Lower lobe of right lung (tissue), 2 donors: Measurements from ENCODE around the gene PON3. TPM values are rescaled to one million over a fixed set of nuclear protein-coding genes. Genes with fewer than 3 reads are reported as not detected.

Experiments
- ATAC-seq, 2 donors: fragments of 200-7000 bp; cut with Tn5 transposase; one replicate each; pipeline ENCODE4 v1.9.1; 2020 to 2022; ENCODE audit warnings: mild to moderate bottlenecking in 2 of 2, moderate library complexity in 2 of 2
- DNase-seq: peaks from one replicate; pipeline ENCODE4 v3.0.0-alpha.2; 2020
- H3K27ac ChIP-seq: fragments of 200-600 bp; one replicate; pipeline ENCODE4 v1.8.0; 2022
- H3K27me3 ChIP-seq: fragments of 200-600 bp; one replicate; pipeline ENCODE4 v1.8.0; 2022; ENCODE audit warnings: low read depth
- H3K36me3 ChIP-seq: fragments of 200-600 bp; one replicate; pipeline ENCODE4 v1.8.0; 2022; ENCODE audit warnings: mild to moderate bottlenecking
- H3K4me1 ChIP-seq: fragments of 200-600 bp; one replicate; pipeline ENCODE4 v1.8.0; 2022
- H3K4me3 ChIP-seq: fragments of 200-600 bp; one replicate; pipeline ENCODE4 v1.8.0; 2022; ENCODE audit warnings: mild to moderate bottlenecking
- H3K9me3 ChIP-seq: fragments of 200-600 bp; one replicate; pipeline ENCODE4 v1.8.0; 2022
- intact Hi-C: fragments of 100-400 bp; cut with DNase I; formaldehyde crosslinking; loops from one replicate; pipeline ENCODE4 v1.11.0; 2022
- total RNA-seq: library from RNA; stranded (reverse); fragmentation: NEBNext Ultra II Directional; extraction: Animal tissue kit (Norgen Biotek cat#: 25700); gene quantifications from one replicate; pipeline ENCODE4 v1.2.1, GENCODE V29; 2021
- TF ChIP-seq, protein P1 (sequence below): fragments of 200-600 bp; IDR thresholded peaks from one replicate; pipeline ENCODE4 v1.8.0; 2022; ENCODE audit warnings: antibody characterized with exemption, mild to moderate bottlenecking
- donor health status: DM: no; HTN: yes; CAD: no; lungs with severe emphysema.

PON3 gene
- total RNA-seq, 1 donor from 2014 or later = 25.6 TPM

DNA sequence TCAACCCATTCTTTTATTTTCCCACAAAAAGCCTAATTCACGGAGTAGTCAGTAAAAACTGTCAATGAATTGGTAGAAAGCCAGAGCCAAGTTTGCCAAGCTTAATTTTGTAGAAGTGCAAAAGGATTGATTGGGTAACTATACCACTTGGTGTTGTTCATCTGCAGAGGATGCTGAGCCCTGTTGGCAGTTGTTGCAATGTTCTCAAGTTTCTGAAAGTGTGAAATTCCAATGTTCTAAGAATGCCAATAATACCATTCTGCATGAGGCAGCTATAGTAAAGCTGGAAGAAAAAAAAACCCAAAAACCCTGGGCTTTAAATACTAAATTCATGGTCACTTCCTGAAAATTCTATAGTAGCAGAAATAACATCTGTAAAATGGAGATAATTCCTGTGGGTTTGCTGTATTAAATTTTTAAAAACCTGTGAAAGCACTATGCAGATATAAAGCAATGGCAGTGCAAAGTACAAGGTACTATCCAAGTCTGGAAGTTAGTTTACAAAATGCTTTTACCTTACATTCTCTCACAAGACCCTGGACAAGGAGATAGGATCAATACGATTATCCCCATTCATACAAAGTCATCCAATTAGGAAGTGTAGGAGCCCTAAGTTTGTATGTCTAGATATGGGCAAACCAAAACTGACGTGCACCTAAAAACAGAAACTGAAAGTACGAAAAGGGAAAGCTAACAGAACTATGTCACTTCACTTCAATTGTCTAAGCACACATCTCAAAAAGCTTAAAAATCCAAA is 65.8 kb downstream of the PON3 start:
- peak; percentile 37 to 73 for ATAC-seq
- H3K4me3 ChIP-seq = peak overlapping the region; percentile 41
- intact Hi-C loops = no loop called here

DNA sequence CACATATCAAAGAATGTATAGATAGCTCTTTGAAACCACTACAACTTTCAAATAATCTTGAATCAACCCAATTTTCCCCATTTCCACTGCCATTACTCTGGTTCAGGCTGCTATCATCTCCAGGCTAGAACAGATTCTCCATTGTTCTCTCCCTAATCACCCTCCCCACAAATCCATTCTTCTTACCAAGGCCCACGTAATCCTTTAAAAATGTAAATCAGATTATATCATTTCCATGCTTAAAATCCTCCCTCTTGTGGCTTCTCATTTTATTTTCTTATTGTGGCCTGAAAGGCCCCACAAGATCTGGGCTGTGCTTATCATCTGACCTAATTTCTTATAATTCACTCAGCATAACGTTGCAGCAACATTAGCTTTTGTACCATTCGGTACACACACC is 68.8 kb downstream of the PON3 start:
- intact Hi-C loops = no loop called here
- H3K4me3 ChIP-seq = no peak overlapping the region
- H3K27ac ChIP-seq = no peak overlapping the region
- TF ChIP-seq, protein P1, sequence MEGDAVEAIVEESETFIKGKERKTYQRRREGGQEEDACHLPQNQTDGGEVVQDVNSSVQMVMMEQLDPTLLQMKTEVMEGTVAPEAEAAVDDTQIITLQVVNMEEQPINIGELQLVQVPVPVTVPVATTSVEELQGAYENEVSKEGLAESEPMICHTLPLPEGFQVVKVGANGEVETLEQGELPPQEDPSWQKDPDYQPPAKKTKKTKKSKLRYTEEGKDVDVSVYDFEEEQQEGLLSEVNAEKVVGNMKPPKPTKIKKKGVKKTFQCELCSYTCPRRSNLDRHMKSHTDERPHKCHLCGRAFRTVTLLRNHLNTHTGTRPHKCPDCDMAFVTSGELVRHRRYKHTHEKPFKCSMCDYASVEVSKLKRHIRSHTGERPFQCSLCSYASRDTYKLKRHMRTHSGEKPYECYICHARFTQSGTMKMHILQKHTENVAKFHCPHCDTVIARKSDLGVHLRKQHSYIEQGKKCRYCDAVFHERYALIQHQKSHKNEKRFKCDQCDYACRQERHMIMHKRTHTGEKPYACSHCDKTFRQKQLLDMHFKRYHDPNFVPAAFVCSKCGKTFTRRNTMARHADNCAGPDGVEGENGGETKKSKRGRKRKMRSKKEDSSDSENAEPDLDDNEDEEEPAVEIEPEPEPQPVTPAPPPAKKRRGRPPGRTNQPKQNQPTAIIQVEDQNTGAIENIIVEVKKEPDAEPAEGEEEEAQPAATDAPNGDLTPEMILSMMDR = no peak
- H3K9me3 ChIP-seq = no peaks in the 10 kb centered on the region
- ATAC-seq = no peak
- H3K27me3 ChIP-seq = peaks cover 4% of the 10 kb centered on the region
- H3K36me3 ChIP-seq = no peaks in the 10 kb centered on the region
- H3K4me1 ChIP-seq = peaks cover 13% of the 10 kb centered on the region
- no peak for DNase-seq

More for the DNA sequence above, 65.8 kb downstream of the PON3 start:
- H3K4me1 ChIP-seq = peaks cover 13% of the 10 kb centered on the region
- H3K27me3 ChIP-seq = no peaks in the 10 kb centered on the region
- no peak for DNase-seq
- no peaks in the 10 kb centered on the region for H3K36me3 ChIP-seq
- no peaks in the 10 kb centered on the region for H3K9me3 ChIP-seq
- TF ChIP-seq, protein P1 = no peak
- H3K27ac ChIP-seq = peak overlapping the region; percentile 33

DNA sequence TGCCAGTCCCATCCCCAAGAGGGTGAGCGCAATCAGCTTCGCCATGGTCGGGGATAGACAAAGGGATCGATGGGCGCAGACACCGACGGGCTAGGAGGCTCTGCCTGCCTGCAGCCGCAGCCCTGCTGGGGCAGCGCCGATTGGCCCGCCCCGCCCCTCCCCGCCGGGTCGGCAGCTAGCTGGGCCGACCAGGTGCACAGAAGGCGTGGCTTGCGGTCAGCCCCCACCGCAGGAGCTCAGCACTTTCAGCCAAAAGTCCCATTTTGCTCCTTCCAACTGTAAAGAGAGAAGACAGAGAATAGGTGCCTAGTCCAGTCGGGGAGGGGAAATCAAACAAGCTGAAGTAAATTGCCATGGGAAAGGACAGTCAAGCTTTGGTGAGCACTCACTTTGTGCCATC is 71.7 kb downstream of the PON3 start, which contains the start of gene PON1:
Gene PON1, minus strand, starts transcription at position 102 of the 400 bp plus-strand sequence. Its CDS starts 57 bp downstream, at position 45.
- H3K36me3 ChIP-seq = no peaks in the 10 kb centered on the region
- peak; percentile 42 to 45 for ATAC-seq
- H3K4me1 ChIP-seq = no peaks in the 10 kb centered on the region
- intact Hi-C loops = no loop called here
- H3K9me3 ChIP-seq = no peaks in the 10 kb centered on the region
- no peak within 1 kb of the TSS for H3K27ac ChIP-seq
- DNase-seq = no peak
- H3K27me3 ChIP-seq = peaks cover 4% of the 10 kb centered on the region
- no peak within 1 kb of the TSS for H3K4me3 ChIP-seq
- TF ChIP-seq, protein P1 = no peak

DNA sequence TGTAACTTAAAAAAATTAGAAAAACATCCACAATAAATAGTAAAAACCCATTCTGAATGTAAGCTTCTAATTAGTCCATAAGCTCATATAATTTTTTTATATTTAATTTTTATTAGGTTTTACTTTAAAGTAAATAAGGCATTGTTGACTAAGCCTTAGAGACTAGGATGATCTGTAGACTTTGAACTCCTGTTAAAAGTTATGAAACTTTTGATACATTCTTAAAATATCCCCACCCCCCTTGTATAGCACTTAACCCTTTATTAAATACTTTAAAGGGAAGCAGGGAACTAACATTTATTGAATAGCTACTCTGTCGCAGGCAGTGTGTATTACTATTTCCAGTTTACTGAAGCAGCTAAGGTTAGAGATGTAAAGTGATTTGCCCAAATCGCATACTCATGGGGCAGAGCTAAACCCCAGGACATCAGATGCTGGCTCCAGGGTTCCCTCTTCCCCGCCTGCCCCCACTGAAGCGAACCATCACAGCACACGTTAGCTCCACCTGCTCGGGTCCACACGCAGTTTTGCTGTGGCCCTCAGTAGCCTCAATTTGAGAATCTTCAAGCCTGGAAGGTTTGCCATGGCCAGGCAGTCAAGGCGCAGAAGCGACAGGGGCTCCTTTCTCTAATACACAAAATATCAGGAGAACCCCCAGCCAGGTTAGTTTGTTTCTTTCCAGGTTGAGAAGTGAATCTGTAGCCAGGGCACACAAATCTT is 72.6 kb downstream of the PON3 start:
- no peaks in the 10 kb centered on the region for H3K9me3 ChIP-seq
- intact Hi-C loops = no loop called here
- H3K4me1 ChIP-seq = no peaks in the 10 kb centered on the region
- no peaks in the 10 kb centered on the region for H3K36me3 ChIP-seq
- TF ChIP-seq, protein P1 = no peak
- H3K27me3 ChIP-seq = peaks cover 4% of the 10 kb centered on the region
- DNase-seq (no peak), ATAC-seq (no peak)
- no peak overlapping the region for H3K4me3 ChIP-seq
- no peak overlapping the region for H3K27ac ChIP-seq

DNA sequence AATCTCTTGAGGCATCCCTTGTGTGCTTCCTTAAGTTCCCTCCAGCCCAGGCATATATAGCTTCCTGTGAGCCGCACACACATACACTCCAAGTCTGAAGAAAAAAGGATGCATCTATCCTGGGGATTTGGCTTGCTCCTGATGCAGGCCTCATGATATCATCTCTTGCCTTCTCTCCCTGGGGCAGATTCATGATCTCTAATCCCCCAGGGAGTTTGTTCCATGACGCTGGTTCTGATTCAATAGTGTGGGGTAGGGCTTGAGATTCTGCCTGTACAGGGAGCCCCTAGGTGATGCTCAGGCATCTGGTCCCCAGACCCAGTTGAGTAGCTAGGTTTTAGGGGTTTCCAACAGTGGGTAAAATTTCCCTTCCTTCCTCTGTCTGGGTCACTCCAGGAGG is 73.3 kb downstream of the PON3 start:
- TF ChIP-seq, protein P1 = no peak
- Histone ChIP-seq H3K4me1 (no peaks in the 10 kb centered on the region), H3K4me3 (no peak overlapping the region), H3K27ac (no peak overlapping the region), H3K27me3 (peaks cover 4% of the 10 kb centered on the region), H3K9me3 (no peaks in the 10 kb centered on the region), H3K36me3 (no peaks in the 10 kb centered on the region)
- ATAC-seq (no peak), DNase-seq (no peak)
- intact Hi-C loops = no loop called here
